Caco-2 (cell line): ENCODE results near the gene IRGQ. TPM values are rescaled to one million over a fixed set of nuclear protein-coding genes. Genes with fewer than 3 reads are reported as not detected.

ENCODE experiments used
- BruUV-seq: library from RNA; stranded (reverse); fragments of 400-500 nt; replicated peaks from 2 replicates; lab custom pipeline; 2021; lab: Mats Ljungman, UMichigan
- CTCF ChIA-PET: fragments of 300-600 bp; sonication (Branson Sonifier 250); formaldehyde crosslinking; loops from one replicate; lab custom pipeline; 2022; ENCODE audit warnings: antibody characterized with exemption; lab: Charles Lee
- POLR2A ChIA-PET: fragments of 300-600 bp; sonication (Branson Sonifier 250); formaldehyde crosslinking; loops from one replicate; lab custom pipeline; 2022; ENCODE audit warnings: antibody characterized with exemption; lab: Charles Lee
- DNase-seq, 2 experiments: peaks; one replicate each; pipeline versions ENCODE4 v3.0.0 to v3.0.0-alpha.2; 2020 to 2022
- H3K27me3 ChIP-seq: replicated peaks from 2 replicates; pipeline ENCODE4 v1.6.0; 2011; ENCODE audit warnings: low read length; ENCODE audit not compliant: control insufficient read depth, insufficient read depth
- H3K36me3 ChIP-seq: 2 replicates; pipeline ENCODE4 v1.5.1; 2011; ENCODE audit warnings: low read length; ENCODE audit not compliant: control insufficient read depth, insufficient read depth
- H3K4me1 ChIP-seq: fragments of 250-450 bp; sonication (Bioruptor Pico); 2 replicates; pipeline ENCODE4 v1.5.1; 2020; ENCODE audit warnings: mild to moderate bottlenecking
- H3K4me3 ChIP-seq: 2 replicates; pipeline ENCODE4 v1.5.1; 2011; ENCODE audit warnings: low read depth, mild to moderate bottlenecking, control low read depth, low read length
- H3K9me3 ChIP-seq: fragments of 250-450 bp; sonication (Bioruptor Pico); 2 replicates; pipeline ENCODE4 v1.5.1; 2020; ENCODE audit warnings: mild to moderate bottlenecking, moderate library complexity
- H3K27ac Mint-ChIP-seq: one replicate; pipeline ENCODE4 v1.8.0; 2022; ENCODE audit warnings: mixed read lengths; ENCODE audit not compliant: unreplicated experiment
- H3K27me3 Mint-ChIP-seq: one replicate; pipeline ENCODE4 v1.8.0; 2022; ENCODE audit warnings: mixed read lengths; ENCODE audit not compliant: insufficient read depth, unreplicated experiment
- H3K36me3 Mint-ChIP-seq: one replicate; pipeline ENCODE4 v1.8.0; 2022; ENCODE audit warnings: mild to moderate bottlenecking, mixed read lengths; ENCODE audit not compliant: insufficient read depth, unreplicated experiment
- H3K4me1 Mint-ChIP-seq: one replicate; pipeline ENCODE4 v1.8.0; 2022; ENCODE audit warnings: low read depth, mixed read lengths; ENCODE audit not compliant: unreplicated experiment
- H3K4me3 Mint-ChIP-seq: one replicate; pipeline ENCODE4 v1.8.0; 2022; ENCODE audit warnings: mild to moderate bottlenecking, moderate library complexity, mixed read lengths; ENCODE audit not compliant: unreplicated experiment
- H3K9me3 Mint-ChIP-seq: one replicate; pipeline ENCODE4 v1.8.0; 2022; ENCODE audit warnings: mixed read lengths; ENCODE audit not compliant: unreplicated experiment
- intact Hi-C: fragments of 100-400 bp; cut with micrococcal nuclease; formaldehyde crosslinking; loops from one replicate; pipeline ENCODE4 v1.10.0; 2022; ENCODE audit not compliant: unreplicated experiment
- total RNA-seq: library from RNA; stranded (reverse); gene quantifications from 2 replicates; pipeline ENCODE4 v1.2.3, GENCODE V29; 2022
- TF ChIP-seq, protein P1 (sequence below), 2 experiments: fragments of 200-600 bp in 1 of 2; IDR thresholded peaks; 1 replicate in 1 of 2; 2 replicates in 1 of 2; pipeline versions ENCODE4 v1.5.1 to v1.8.0; 2011 to 2022; ENCODE audit warnings: antibody characterized with exemption in 1 of 2, control low read depth in 1 of 2, inconsistent platforms in 1 of 2, low read depth in 1 of 2, low read length in 1 of 2, mild to moderate bottlenecking in 1 of 2, moderate library complexity in 1 of 2; ENCODE audit not compliant: insufficient read depth in 1 of 2, severe bottlenecking in 1 of 2, unreplicated experiment in 1 of 2

The IRGQ gene
- total RNA-seq, 1 experiment from 2014 or later, result 27.7 TPM

DNA sequence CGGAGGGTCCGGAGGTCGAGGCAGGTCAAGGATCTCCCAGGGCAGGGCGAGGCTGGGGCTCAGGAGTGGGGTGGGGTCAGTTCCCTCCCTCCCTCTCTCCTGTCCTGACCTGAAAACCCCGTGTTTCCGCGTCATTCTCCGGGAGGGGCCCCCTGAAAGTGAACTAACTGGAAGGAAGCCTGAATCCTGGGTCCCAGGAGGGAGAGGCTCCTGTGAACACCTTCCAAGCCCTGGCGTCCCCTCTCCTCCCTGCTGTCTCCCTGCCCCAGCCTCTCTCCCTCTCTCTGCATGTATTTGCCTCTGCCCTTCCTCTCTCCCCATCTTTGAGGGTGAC, 44.5 kb upstream of the IRGQ start:
- intact Hi-C loops, result no loop called here
- Histone ChIP-seq H3K4me3 (peak overlapping the region; percentile 78), H3K36me3 (no peaks in the 10 kb centered on the region), H3K4me1 (peaks cover 11% of the 10 kb centered on the region; the same call in 1 of the 2 replicates), H3K9me3 (no peaks in the 10 kb centered on the region), H3K27me3 (no peaks in the 10 kb centered on the region; the same call in 1 of the 2 replicates)
- H3K4me3 Mint-ChIP-seq, result peak overlapping the region; percentile 63
- DNase-seq, result no peak
- H3K36me3 Mint-ChIP-seq, result peaks cover 6% of the 10 kb centered on the region
- H3K9me3 Mint-ChIP-seq, result peaks cover 7% of the 10 kb centered on the region
- H3K27me3 Mint-ChIP-seq, result peaks cover 18% of the 10 kb centered on the region
- ChIA-PET POLR2A (no interaction called here), CTCF (no interaction called here)
- peaks cover 12% of the 10 kb centered on the region for H3K4me1 Mint-ChIP-seq
- no peak overlapping the region for H3K27ac Mint-ChIP-seq
- BruUV-seq, result no TSS peak
- TF ChIP-seq, protein P1, sequence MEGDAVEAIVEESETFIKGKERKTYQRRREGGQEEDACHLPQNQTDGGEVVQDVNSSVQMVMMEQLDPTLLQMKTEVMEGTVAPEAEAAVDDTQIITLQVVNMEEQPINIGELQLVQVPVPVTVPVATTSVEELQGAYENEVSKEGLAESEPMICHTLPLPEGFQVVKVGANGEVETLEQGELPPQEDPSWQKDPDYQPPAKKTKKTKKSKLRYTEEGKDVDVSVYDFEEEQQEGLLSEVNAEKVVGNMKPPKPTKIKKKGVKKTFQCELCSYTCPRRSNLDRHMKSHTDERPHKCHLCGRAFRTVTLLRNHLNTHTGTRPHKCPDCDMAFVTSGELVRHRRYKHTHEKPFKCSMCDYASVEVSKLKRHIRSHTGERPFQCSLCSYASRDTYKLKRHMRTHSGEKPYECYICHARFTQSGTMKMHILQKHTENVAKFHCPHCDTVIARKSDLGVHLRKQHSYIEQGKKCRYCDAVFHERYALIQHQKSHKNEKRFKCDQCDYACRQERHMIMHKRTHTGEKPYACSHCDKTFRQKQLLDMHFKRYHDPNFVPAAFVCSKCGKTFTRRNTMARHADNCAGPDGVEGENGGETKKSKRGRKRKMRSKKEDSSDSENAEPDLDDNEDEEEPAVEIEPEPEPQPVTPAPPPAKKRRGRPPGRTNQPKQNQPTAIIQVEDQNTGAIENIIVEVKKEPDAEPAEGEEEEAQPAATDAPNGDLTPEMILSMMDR (IDR thresholded peaks at IDR 0.05; ENCODE audit: insufficient read depth in 1 of 2, low read depth in 1 of 2, low read length in 1 of 2, severe bottlenecking in 1 of 2, unreplicated experiment in 1 of 2), result no peak

DNA sequence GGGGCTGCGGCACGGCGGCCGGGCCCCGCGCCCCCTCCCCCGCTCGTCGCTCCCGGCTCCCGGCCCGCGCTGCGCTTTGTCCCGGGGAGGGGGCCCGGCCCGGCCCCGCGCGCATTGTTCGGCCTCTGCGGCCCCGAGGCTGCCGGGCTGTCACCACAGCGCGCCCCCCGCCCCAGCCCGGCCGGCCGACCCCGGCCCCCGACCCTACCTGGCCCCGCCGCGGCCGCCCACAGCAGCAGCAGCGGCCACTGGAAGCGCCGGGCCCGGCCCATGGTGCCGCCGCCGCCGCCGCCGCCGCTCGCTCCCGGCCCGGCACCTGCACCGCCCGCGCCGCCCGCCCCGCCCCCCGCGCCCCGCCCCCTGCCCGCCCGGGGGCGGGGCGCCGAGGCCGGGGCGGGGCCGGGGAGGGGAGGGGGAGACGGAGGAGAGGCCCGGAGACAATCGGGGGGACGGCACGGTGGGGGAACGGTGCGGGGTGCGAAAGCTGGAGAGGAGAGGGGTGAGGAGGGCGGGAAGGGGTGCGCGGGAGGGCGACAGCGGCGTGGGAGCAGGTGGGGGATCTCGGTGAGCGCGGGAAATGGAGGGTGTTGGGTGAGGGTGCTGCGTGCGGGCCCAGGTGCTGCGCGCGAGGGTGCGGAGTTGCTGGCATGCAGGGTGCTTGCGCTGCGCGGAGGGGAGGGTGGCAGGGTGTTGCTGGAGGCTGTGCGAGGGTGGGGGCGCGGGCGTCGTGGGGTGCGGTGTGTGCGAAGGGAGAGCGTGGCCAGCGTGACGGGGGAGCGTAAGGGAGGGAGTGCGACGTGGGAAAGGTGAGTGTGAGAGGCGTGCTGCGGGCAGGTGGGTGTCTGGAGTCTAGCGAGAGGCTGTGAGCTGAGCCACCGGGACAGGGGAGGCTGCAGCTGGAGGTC, 43.8 kb upstream of the IRGQ start, which contains the start of gene CADM4:
CADM4 (minus strand) TSS at position 332 of the 905 bp plus-strand sequence; CDS start at position 272, 60 bp downstream.
- POLR2A ChIA-PET, result no interaction called here
- BruUV-seq, result no TSS peak
- Mint-ChIP-seq H3K27me3 (peaks cover 18% of the 10 kb centered on the region), H3K4me3 (peak within 1 kb of the TSS; percentile 94), H3K36me3 (peaks cover 6% of the 10 kb centered on the region), H3K4me1 (peaks cover 19% of the 10 kb centered on the region), H3K27ac (peak within 1 kb of the TSS; percentile 49), H3K9me3 (peaks cover 5% of the 10 kb centered on the region)
- DNase-seq, result peak; percentile 56 to 60
- H3K4me3 ChIP-seq, result peak within 1 kb of the TSS; percentile 78
- intact Hi-C loops, result no loop called here
- TF ChIP-seq, protein P1 (IDR thresholded peaks at IDR 0.05; ENCODE audit: insufficient read depth in 1 of 2, low read depth in 1 of 2, low read length in 1 of 2, severe bottlenecking in 1 of 2, unreplicated experiment in 1 of 2), result no peak
- no peaks in the 10 kb centered on the region for H3K36me3 ChIP-seq
- CTCF ChIA-PET, result no interaction called here
- H3K27me3 ChIP-seq, result no peaks in the 10 kb centered on the region; the same call in 1 of the 2 replicates
- H3K4me1 ChIP-seq, result peaks cover 17% of the 10 kb centered on the region; the same call in 1 of the 2 replicates
- H3K9me3 ChIP-seq, result no peaks in the 10 kb centered on the region

DNA sequence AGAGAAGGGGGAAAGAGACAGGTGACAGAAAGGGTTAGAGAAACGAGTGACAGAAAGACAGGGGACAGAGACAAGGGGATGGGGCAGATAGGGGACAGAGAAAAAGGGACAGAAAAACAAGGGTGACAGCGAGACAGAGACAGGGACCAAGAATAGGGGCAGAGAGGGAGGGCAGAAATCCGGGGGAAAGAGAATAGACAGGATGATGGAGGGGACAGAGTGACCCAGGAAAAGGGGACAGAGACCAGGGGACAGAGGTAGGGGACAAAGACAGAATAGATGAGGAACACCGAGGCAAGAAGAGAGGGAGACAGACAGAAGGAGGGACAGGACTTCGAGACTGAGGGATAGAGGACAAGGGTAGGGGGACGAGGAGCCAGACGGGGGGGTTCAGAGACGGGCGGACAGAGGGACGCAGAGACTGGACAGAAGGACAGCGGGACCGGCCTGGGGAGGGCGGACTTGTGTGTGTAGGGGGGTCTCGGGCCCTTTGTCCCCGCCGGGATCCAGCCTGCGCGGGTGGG, 43.1 kb upstream of the IRGQ start:
- DNase-seq, result no peak
- TF ChIP-seq, protein P1 (IDR thresholded peaks at IDR 0.05; ENCODE audit: insufficient read depth in 1 of 2, low read depth in 1 of 2, low read length in 1 of 2, severe bottlenecking in 1 of 2, unreplicated experiment in 1 of 2), result no peak
- H3K36me3 ChIP-seq, result no peaks in the 10 kb centered on the region
- Mint-ChIP-seq H3K27me3 (peaks cover 14% of the 10 kb centered on the region), H3K36me3 (peaks cover 6% of the 10 kb centered on the region), H3K4me3 (peak overlapping the region; percentile 94), H3K27ac (peak overlapping the region; percentile 49), H3K4me1 (peaks cover 19% of the 10 kb centered on the region), H3K9me3 (no peaks in the 10 kb centered on the region)
- H3K4me1 ChIP-seq, result peaks cover 19% of the 10 kb centered on the region; the same call in 1 of the 2 replicates
- intact Hi-C loops, result no loop called here
- no peaks in the 10 kb centered on the region; the same call in 1 of the 2 replicates for H3K27me3 ChIP-seq
- no peaks in the 10 kb centered on the region for H3K9me3 ChIP-seq
- ChIA-PET POLR2A (no interaction called here), CTCF (no interaction called here)
- no TSS peak for BruUV-seq
- H3K4me3 ChIP-seq, result peak overlapping the region; percentile 63
